H1 (cell line): ENCODE data around the gene RHOU. TPM values are rescaled to one million over a fixed set of nuclear protein-coding genes. Genes with fewer than 3 reads are reported as not detected.

Experiments used
- BRCA1 ChIP-seq: IDR thresholded peaks from 2 replicates; pipeline ENCODE4 v1.6.1; 2012; ENCODE audit warnings: low read depth, low read length, improper control_type of control experiment
- CBX5 ChIP-seq: fragments of 300-800, 300-1000 bp; sonication (generic); IDR thresholded peaks from 2 replicates; pipeline ENCODE4 v1.7.1; 2016; ENCODE audit warnings: antibody characterized with exemption, low read length, low read depth
- CTBP2 ChIP-seq: IDR thresholded peaks from 2 replicates; pipeline ENCODE4 v1.7.0; 2011; ENCODE audit warnings: borderline replicate concordance, mild to moderate bottlenecking, moderate library complexity, mixed read lengths, low read length; ENCODE audit not compliant: insufficient read depth, insufficient read length
- E2F6 ChIP-seq: IDR thresholded peaks from 2 replicates; pipeline ENCODE4 v1.6.1; 2012; ENCODE audit warnings: inconsistent platforms
- HDAC2 ChIP-seq, 2 experiments: fragments of 300-600 bp in 1 of 2; sonication (generic) in 1 of 2; IDR thresholded peaks; 2 replicates each; pipeline ENCODE4 v1.6.1; 2011 to 2012; ENCODE audit warnings: low read depth in 2 of 2, low read length in 2 of 2, mild to moderate bottlenecking in 2 of 2, moderate library complexity in 2 of 2, borderline replicate concordance in 1 of 2, inconsistent platforms in 1 of 2
- TCF12 ChIP-seq: IDR thresholded peaks from 2 replicates; pipeline ENCODE4 v1.6.1; 2011; ENCODE audit warnings: low read depth, mild to moderate bottlenecking, low read length
- polyA plus RNA-seq, 7 experiments: library from polyadenylated mRNA; depleted of rRNA in 3 of 7; stranded (reverse) in 5 of 7; unstranded in 2 of 7; fragments of >200 nt in 5 of 7; fragments of 200-250 nt in 2 of 7; gene quantifications; 1 replicate in 5 of 7; 2 replicates in 1 of 7; 4 replicates in 1 of 7; pipeline versions ENCODE4 v1.2.1 to v1.2.3, GENCODE V29; 2011 to 2013; ENCODE audit warnings: missing spikeins in 2 of 7, mixed read lengths in 2 of 7
- total RNA-seq: library from RNA; stranded (reverse); fragmentation: NEBNext Ultra II Directional; extraction: Animal tissue kit (Norgen Biotek cat#: 25700); gene quantifications from 2 replicates; pipeline ENCODE4 v1.2.1, GENCODE V29; 2021

Gene RHOU
- total and polyA plus RNA-seq, 2 of the 8 experiments (the other 6 are each of a cell fraction or from before 2014, with no cell fraction given): 3.0 to 3.4 TPM

- TF ChIP-seq E2F6 (no peak), BRCA1 (no peak), TCF12 (no peak), CBX5 (no peak), HDAC2 (IDR thresholded peaks at IDR 0.05; ENCODE audit: borderline replicate concordance in 1 of 2, low read depth in 2 of 2, low read length in 2 of 2) (no peak), CTBP2 (no peak)
These were observed 5.5 kb downstream of the RHOU start (continued) for GRCh38 chr1:228740543-228741317.
